ENCODE results near the gene FAAP100.
"Not testable (repeated sequence)": the region's sequence is repeated elsewhere in the genome, so short reads cannot be mapped to it uniquely, and the experiment has no call there.

FAAP100 gene

DNA sequence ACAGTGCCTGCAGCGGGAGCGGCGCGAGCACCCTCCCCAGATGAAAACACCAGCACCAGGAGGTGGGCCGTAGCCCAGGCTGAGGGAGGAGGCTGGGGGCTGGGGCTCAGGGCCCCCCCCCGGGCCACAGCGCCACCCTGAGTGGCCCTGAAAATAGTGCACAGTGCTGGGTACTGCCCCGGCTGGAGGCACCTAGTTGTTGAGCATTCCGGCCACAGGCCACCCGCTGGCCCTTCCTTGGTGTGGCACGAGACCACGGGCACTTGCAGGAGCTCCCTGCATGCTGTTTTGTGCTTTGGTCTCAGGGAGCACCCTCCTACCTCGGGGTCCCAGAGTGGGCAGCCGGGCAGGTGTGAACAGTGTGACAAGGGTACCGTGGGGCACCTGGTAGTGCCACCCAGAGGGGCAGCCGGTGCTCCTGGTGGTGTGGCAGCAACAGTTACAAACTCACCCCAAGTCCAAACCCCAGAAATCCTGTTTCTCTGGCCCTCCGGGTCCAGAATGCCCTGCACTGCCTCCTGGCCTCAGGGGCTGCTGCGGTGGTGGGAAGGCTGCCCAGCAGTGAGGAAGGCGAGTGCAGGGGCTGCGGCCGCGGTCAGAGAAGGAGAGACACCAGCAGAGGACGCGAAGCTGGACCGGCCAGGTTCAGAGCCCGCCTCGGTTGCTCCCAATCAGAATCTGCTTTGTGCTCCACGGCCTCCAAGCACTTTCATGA, 12.0 kb downstream of the FAAP100 start:
- peaks cover 40% of the 10 kb centered on the region for H3K36me3 Mint-ChIP-seq
- no peak overlapping the region for H3K4me3 Mint-ChIP-seq
- peaks cover 11% of the 10 kb centered on the region for H3K4me1 Mint-ChIP-seq
- H3K27ac Mint-ChIP-seq: no peak overlapping the region
- H3K9me3 Mint-ChIP-seq: no peaks in the 10 kb centered on the region
- no peak for DNase-seq (ENCODE audit: low spot score in 2 of 2)
- ATAC-seq: no peak

GRCh38 chr17:81539571-81539900, 12.6 kb downstream of the FAAP100 start:
- no peaks in the 10 kb centered on the region for H3K9me3 Mint-ChIP-seq
- H3K27ac Mint-ChIP-seq: no peak overlapping the region
- ATAC-seq: no peak
- peaks cover 11% of the 10 kb centered on the region for H3K4me1 Mint-ChIP-seq
- no peak overlapping the region for H3K4me3 Mint-ChIP-seq
- H3K36me3 Mint-ChIP-seq: peaks cover 35% of the 10 kb centered on the region
- no peak for DNase-seq (ENCODE audit: low spot score in 2 of 2)

GRCh38 chr17:81538651-81539570, 13.2 kb downstream of the FAAP100 start:
- H3K4me1 Mint-ChIP-seq: peaks cover 11% of the 10 kb centered on the region
- ATAC-seq (no peak), DNase-seq (ENCODE audit: low spot score in 2 of 2) (no peak)
- no peak overlapping the region for H3K27ac Mint-ChIP-seq
- peaks cover 34% of the 10 kb centered on the region for H3K36me3 Mint-ChIP-seq
- H3K9me3 Mint-ChIP-seq: no peaks in the 10 kb centered on the region
- H3K4me3 Mint-ChIP-seq: no peak overlapping the region

GRCh38 chr17:81537856-81538555, 14.1 kb downstream of the FAAP100 start:
- peaks cover 11% of the 10 kb centered on the region for H3K4me1 Mint-ChIP-seq
- DNase-seq (ENCODE audit: low spot score in 2 of 2) (no peak), ATAC-seq (no peak)
- no peak overlapping the region for H3K4me3 Mint-ChIP-seq
- H3K36me3 Mint-ChIP-seq: peaks cover 34% of the 10 kb centered on the region
- peak overlapping the region; percentile 76 for H3K27ac Mint-ChIP-seq
- no peaks in the 10 kb centered on the region for H3K9me3 Mint-ChIP-seq

DNA sequence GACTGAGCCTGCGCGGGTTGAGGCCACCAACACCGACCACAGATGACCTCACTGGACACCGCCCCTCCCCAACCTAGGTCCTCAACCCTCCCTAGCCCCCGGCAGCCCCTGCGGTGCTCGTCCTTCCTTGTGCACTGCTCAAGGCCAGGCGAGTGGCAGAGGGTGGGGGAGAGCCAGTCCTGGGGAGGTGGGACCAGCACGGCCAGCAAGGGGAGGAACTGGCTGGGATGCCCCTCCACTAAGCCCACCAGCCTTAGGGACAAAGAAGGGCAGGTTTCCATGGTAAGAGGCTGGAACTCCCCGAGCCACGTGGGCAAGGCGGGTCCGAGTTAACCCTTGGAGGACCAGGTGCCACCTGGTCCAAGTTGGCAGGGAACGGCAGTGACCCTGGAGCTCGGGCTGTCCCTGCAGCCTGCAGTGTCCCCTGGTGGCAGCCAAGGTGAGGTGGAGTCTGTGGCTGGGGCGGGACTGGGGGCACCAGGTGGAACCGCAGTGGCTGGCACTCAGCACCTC, 14.8 kb downstream of the FAAP100 start:
- no peak overlapping the region for H3K4me3 Mint-ChIP-seq
- peaks cover 34% of the 10 kb centered on the region for H3K36me3 Mint-ChIP-seq
- H3K4me1 Mint-ChIP-seq: peaks cover 11% of the 10 kb centered on the region
- ATAC-seq (peak; percentile 53), DNase-seq (ENCODE audit: low spot score in 2 of 2) (no peak)
- no peaks in the 10 kb centered on the region for H3K9me3 Mint-ChIP-seq
- H3K27ac Mint-ChIP-seq: no peak overlapping the region

DNA sequence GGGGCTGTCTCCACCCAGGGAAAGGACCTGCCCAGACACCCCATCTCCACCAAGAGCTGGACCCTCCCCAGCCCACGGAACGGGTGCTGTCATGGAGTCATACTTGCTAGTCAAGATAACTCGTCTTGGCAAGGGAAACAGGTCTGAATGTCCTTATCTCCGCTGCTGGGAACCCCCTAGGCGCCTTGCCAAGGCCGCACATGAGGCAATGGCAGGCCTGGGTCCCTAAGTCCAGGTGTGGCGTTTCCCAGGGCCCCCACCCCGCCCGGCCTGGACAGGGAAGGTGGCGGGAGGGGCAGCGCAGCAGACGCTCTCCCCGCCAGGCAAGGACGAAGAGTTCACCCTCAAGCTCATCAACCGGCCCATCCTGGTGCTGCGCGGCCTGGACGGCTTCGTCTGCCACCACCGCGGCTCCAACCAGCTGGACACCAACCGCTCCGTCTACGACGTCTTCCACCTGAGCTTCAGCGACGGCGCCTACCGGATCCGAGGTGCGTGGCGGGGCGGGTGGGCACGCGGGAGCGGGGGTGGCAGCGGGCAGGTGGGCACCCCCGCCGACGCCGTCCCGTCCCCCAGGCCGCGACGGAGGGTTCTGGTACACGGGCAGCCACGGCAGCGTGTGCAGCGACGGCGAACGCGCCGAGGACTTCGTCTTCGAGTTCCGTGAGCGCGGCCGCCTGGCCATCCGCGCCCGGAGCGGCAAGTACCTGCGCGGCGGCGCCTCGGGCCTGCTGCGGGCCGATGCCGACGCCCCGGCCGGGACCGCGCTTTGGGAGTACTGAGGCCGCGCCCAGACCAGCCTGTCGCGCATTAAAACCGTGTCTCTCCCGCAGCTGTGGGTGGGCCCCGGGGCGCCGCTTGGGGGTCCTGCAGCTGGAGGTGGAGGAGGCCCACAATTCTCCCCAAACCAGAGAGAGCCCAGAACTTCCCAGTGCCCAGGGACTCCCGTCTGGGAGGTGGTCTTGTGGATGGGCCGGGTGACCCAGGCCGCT, 15.6 kb downstream of the FAAP100 start:
- Mint-ChIP-seq H3K4me1 (peaks cover 11% of the 10 kb centered on the region), H3K36me3 (peaks cover 30% of the 10 kb centered on the region), H3K9me3 (no peaks in the 10 kb centered on the region), H3K27ac (no peak overlapping the region), H3K4me3 (no peak overlapping the region)
- no peak for ATAC-seq
- DNase-seq (ENCODE audit: low spot score in 2 of 2): no peak

DNA sequence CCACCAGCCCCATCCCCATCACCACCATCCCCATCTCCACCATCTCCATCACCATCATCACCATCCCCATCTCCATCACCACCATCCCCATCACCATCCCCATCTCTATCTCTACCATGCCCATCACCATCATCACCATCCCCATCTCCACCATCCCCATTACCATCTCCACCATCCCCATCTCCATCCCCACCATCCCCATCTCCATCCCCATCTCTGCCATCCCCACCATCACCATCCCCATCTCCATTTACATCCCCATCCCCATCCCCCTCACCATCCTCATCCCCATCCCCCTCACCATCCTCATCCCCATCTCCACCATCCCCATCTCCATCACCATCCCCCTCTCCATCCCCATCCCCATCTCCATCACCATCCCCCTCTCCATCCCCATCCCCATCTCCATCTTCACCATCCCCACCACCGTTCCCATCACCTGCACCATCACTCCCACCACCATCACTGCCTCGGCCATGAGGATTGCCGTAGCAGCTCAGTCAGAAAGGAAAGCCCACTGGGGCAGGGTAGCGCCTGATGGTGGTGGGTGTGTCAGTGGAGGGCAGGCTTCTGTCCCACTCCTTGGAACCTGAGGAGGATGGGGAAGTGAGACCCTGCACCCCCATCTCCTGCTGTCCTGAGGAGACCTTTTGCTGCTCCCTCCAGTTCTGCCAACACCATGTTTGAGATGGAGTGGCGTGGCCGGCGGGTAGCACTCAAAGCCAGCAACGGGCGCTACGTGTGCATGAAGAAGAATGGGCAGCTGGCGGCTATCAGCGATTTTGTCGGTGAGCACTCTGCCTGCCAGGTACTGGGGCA, 16.5 kb downstream of the FAAP100 start:
- H3K36me3 Mint-ChIP-seq: peaks cover 22% of the 10 kb centered on the region
- no peak for DNase-seq (ENCODE audit: low spot score in 2 of 2)
- no peaks in the 10 kb centered on the region for H3K9me3 Mint-ChIP-seq
- H3K4me3 Mint-ChIP-seq: no peak overlapping the region
- H3K27ac Mint-ChIP-seq: no peak overlapping the region
- no peak for ATAC-seq
- peaks cover 11% of the 10 kb centered on the region for H3K4me1 Mint-ChIP-seq

DNA sequence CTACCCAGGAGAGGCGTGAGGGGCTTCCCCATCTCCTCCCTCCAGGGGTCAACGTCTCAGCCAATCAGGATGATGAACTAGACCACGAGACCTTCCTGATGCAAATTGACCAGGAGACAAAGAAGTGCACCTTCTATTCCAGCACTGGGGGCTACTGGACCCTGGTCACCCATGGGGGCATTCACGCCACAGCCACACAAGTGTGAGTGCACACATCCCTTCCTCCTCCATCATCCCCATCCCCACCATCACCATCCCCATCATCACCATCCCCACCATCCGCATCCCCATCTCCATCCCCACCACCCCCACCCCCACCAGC, 17.2 kb downstream of the FAAP100 start:
- Mint-ChIP-seq H3K4me3 (no peak overlapping the region), H3K36me3 (peaks cover 22% of the 10 kb centered on the region)

DNA sequence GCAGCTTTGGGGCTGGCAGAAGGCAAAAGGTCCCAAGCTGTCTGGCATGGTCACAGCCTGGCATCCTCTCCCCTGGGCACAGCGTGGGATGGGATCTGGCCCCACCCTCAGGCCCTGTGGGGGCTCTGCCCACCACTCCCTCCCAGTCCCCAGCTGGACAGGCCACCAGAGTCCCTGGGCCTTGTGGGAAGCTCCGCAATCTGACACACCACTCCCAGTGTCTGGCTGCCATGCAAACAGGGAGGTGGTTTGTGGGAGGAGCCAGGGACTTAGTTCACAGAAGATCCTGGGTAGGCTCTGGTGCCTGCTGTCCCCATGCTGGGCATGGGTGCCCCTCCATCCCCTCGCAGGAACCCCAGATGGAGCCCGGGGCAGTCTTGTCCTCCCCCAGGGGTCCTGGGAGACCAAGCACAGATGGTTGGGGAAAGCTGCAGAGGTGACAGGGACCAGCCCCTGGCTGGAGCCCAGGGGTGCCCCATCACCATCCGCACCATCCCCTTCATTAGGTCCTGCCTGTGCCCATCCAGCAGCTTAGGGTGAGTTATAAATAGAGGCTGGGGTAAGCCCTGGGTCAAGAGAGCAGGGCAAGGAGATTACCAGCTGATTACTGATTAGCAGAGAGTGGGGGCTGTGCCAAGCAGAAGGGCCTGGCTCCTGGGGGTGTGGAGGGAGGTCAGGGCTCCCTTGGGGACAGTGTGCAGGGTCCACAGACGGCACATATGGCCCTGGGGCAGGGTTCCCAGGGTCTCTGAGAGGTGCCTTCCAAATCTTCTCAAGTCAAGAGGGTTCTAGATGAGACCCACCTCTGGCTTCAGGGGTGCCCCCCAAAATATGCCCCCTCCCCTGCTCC, 17.8 kb downstream of the FAAP100 start:
- Mint-ChIP-seq H3K27ac (no peak overlapping the region), H3K4me1 (peaks cover 11% of the 10 kb centered on the region), H3K9me3 (no peaks in the 10 kb centered on the region), H3K4me3 (no peak overlapping the region), H3K36me3 (peaks cover 22% of the 10 kb centered on the region)
- DNase-seq (ENCODE audit: low spot score in 2 of 2): no peak
- ATAC-seq: no peak

More for the DNA sequence above, 17.2 kb downstream of the FAAP100 start:
- ATAC-seq (no peak), DNase-seq (ENCODE audit: low spot score in 2 of 2) (no peak)
- H3K9me3 Mint-ChIP-seq: no peaks in the 10 kb centered on the region
- H3K27ac Mint-ChIP-seq: no peak overlapping the region
- peaks cover 11% of the 10 kb centered on the region for H3K4me1 Mint-ChIP-seq

- H3K9me3 Mint-ChIP-seq: no peaks in the 10 kb centered on the region
- no peak overlapping the region for H3K27ac Mint-ChIP-seq
- DNase-seq (ENCODE audit: low spot score in 2 of 2): no peak
- H3K4me1 Mint-ChIP-seq: peaks cover 11% of the 10 kb centered on the region
- no peak overlapping the region for H3K4me3 Mint-ChIP-seq
- no peak for ATAC-seq
- peaks cover 16% of the 10 kb centered on the region for H3K36me3 Mint-ChIP-seq
These were observed 18.6 kb downstream of the FAAP100 start for GRCh38 chr17:81533339-81534141.

- Mint-ChIP-seq H3K36me3 (peaks cover 7% of the 10 kb centered on the region), H3K4me3 (no peak overlapping the region)
These were observed 19.5 kb downstream of the FAAP100 start for GRCh38 chr17:81532490-81533287.

GRCh38 chr17:81531998-81532404, 20.2 kb downstream of the FAAP100 start:
- H3K27ac Mint-ChIP-seq; ATAC-seq; DNase-seq (ENCODE audit: low spot score in 2 of 2); H3K4me3 Mint-ChIP-seq; H3K4me1 Mint-ChIP-seq; H3K9me3 Mint-ChIP-seq; H3K36me3 Mint-ChIP-seq: not testable (repeated sequence)

More at GRCh38 chr17:81532490-81533287, 19.5 kb downstream of the FAAP100 start:
- peaks cover 5% of the 10 kb centered on the region for H3K4me1 Mint-ChIP-seq
- no peak overlapping the region for H3K27ac Mint-ChIP-seq
- DNase-seq (ENCODE audit: low spot score in 2 of 2) (no peak), ATAC-seq (no peak)
- no peaks in the 10 kb centered on the region for H3K9me3 Mint-ChIP-seq
